Measurements from ENCODE around the gene ISG20. TPM values are rescaled to one million over a fixed set of nuclear protein-coding genes. Genes with fewer than 3 reads are reported as not detected.

ISG20 gene
- total and polyA plus RNA-seq, 2 donors = 75.1 to 272 TPM

DNA sequence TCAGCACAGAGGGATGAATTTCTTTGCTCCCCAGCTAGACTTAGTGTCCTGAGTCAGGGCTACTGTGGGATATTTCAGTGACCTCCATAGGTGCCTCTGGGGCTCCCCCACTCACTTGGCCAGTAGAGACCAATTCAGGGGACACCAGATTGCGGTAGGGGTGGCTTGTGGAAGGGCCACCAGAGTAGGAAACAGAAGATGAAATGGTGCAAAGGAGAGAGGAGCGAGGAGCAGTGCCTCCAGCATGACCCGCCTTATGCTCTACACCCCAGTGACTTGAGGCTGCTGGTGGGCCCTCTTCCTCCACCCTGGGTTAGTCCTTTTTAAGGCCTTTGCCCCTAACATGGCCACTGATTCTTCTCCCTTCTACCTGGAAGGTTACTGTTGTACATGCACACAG lies 15.2 kb upstream of the ISG20 start:
- H3K9me3 ChIP-seq (ENCODE audit: control insufficient read depth in 2 of 2, insufficient read depth in 1 of 2, low read length in 1 of 2) = peaks cover 0 to 3% of the 10 kb centered on the region in 2 donors
- WGBS = 100% methylated on average over 3 of the region's 3 CpGs
- no peak for DNase-seq (ENCODE audit: low read depth in 6 of 9, low spot score in 9 of 9)
- H3K27me3 ChIP-seq (ENCODE audit: control insufficient read depth in 2 of 2, insufficient read depth in 1 of 2, low read length in 1 of 2) = no peaks in the 10 kb centered on the region
- H3K27ac ChIP-seq (ENCODE audit: low read depth in 1 of 2, low read length in 1 of 2) = peak overlapping the region; percentile 46 to 67
- peaks cover 10 to 19% of the 10 kb centered on the region in 2 donors for H3K36me3 ChIP-seq (ENCODE audit: control insufficient read depth in 2 of 2, insufficient read depth in 2 of 2, low read length in 1 of 2)
- peaks cover 52 to 66% of the 10 kb centered on the region in 2 donors for H3K4me1 ChIP-seq (ENCODE audit: control insufficient read depth in 2 of 2, insufficient read depth in 2 of 2, low read length in 2 of 2)
- no peak overlapping the region for H3K4me3 ChIP-seq (ENCODE audit: low read length in 2 of 2)

GRCh38 chr15:88624156-88624970 lies 14.5 kb upstream of the ISG20 start:
- peak overlapping the region; percentile 67 to 85 for H3K27ac ChIP-seq (ENCODE audit: low read depth in 1 of 2, low read length in 1 of 2)
- 52% methylated on average over 19 of the region's 19 CpGs for WGBS
- DNase-seq (ENCODE audit: low read depth in 6 of 9, low spot score in 9 of 9) = peak in 6 of 9 donors; percentile 59 to 87 (median 68)
- H3K27me3 ChIP-seq (ENCODE audit: control insufficient read depth in 2 of 2, insufficient read depth in 1 of 2, low read length in 1 of 2) = no peaks in the 10 kb centered on the region
- peaks cover 59 to 74% of the 10 kb centered on the region in 2 donors for H3K4me1 ChIP-seq (ENCODE audit: control insufficient read depth in 2 of 2, insufficient read depth in 2 of 2, low read length in 2 of 2)
- H3K4me3 ChIP-seq (ENCODE audit: low read length in 2 of 2) = peak overlapping the region; percentile 1 to 21
- H3K36me3 ChIP-seq (ENCODE audit: control insufficient read depth in 2 of 2, insufficient read depth in 2 of 2, low read length in 1 of 2) = peaks cover 14 to 26% of the 10 kb centered on the region in 2 donors
- H3K9me3 ChIP-seq (ENCODE audit: control insufficient read depth in 2 of 2, insufficient read depth in 1 of 2, low read length in 1 of 2) = peaks cover 0 to 3% of the 10 kb centered on the region in 2 donors

DNA sequence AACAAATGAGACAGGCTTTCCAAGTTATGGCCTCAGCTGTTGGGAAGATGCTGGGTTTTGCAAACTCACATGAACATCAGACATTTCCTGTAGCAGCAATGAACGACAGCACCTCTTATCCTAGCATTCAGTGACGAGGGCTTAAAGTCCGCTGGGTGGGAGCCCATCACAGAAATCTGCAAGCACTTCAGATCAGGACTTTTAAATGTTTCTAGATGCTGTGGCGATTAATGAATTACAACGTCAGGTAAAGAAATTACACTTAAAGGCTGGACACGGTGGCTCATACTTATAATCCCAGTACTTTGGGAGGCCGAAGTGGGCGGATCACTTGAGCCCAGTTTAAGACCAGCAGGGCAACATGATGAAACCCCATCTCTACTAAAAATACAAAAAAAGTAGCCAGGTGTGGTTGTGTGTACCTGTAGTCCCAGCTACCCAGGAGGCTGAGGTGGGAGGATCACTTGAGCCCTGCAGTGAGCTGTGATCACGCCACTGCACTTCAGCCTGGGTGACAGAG lies 13.8 kb upstream of the ISG20 start:
- H3K27ac ChIP-seq (ENCODE audit: low read depth in 1 of 2, low read length in 1 of 2) = peak overlapping the region; percentile 67 to 85
- WGBS = 79% methylated on average over 9 of the region's 9 CpGs

DNA sequence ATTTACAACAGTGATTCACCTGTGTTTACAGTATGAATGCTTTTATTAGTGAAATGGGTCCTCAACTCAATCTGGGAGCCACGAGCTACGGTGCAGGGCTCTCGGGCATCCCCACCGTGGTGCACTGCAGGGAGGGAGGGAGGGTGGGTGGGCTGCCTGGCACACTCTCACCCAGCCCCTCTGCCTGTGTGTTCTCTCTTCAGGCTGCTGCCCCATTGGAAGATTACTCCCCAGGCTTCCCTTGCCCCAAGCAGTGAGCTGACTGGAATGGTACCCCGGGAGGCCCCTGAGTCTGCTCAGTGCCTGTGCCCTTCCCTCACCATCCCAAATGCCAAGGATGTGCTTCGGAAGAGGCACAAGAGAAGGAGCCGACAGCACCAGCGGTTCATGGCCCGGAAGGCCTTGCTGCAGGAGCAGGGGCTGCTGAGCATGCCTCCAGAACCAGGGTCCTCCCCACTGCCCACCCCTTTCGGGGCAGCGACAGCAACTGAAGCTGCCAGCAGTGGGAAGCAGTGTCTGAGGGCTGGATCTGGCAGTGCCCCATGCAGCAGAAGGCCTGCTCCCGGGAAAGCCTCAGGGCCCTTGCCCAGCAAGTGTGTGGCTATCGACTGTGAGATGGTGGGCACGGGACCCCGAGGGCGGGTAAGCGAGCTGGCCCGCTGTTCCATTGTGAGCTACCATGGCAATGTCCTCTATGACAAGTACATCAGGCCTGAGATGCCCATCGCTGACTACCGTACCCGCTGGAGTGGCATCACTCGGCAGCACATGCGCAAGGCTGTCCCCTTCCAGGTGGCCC lies 12.7 kb upstream of the ISG20 start:
- WGBS = 95% methylated on average over 23 of the region's 23 CpGs
- H3K27ac ChIP-seq (ENCODE audit: low read depth in 1 of 2, low read length in 1 of 2) = peak overlapping the region; percentile 92 to 96
- no peak for DNase-seq (ENCODE audit: low read depth in 6 of 9, low spot score in 9 of 9)

More for the DNA sequence above, 13.8 kb upstream of the ISG20 start:
- peak in 3 of 9 donors; percentile 60 to 86 (median 61) for DNase-seq (ENCODE audit: low read depth in 6 of 9, low spot score in 9 of 9)
- Histone ChIP-seq H3K4me3 (ENCODE audit: low read length in 2 of 2) (no peak overlapping the region), H3K9me3 (ENCODE audit: control insufficient read depth in 2 of 2, insufficient read depth in 1 of 2, low read length in 1 of 2) (peaks cover 0 to 6% of the 10 kb centered on the region in 2 donors), H3K36me3 (ENCODE audit: control insufficient read depth in 2 of 2, insufficient read depth in 2 of 2, low read length in 1 of 2) (peaks cover 21 to 33% of the 10 kb centered on the region in 2 donors), H3K27me3 (ENCODE audit: control insufficient read depth in 2 of 2, insufficient read depth in 1 of 2, low read length in 1 of 2) (no peaks in the 10 kb centered on the region), H3K4me1 (ENCODE audit: control insufficient read depth in 2 of 2, insufficient read depth in 2 of 2, low read length in 2 of 2) (peaks cover 65 to 80% of the 10 kb centered on the region in 2 donors)

DNA sequence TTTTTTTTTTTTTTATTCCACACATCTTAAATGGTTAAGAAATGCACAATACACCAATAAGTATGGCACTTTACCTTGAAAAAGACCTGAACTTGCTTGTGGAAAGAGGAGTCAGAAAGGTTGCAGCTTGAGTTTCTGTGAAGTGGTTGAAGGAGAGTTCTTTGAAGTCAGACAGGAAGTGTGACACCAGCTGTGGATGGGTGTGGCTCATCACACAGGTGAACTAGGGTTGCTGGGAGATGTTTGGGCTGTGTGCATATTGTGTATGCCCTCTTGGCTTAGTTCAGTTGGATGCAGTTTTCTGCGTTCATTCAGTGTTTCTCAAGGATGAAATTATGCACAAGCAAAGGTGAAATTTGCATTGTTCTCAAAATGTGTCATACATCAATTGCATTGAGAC lies 11.4 kb upstream of the ISG20 start:
- H3K36me3 ChIP-seq (ENCODE audit: control insufficient read depth in 2 of 2, insufficient read depth in 2 of 2, low read length in 1 of 2) = peaks cover 39 to 47% of the 10 kb centered on the region in 2 donors
- 35% methylated on average over 1 of the region's 1 CpG for WGBS
- DNase-seq (ENCODE audit: low read depth in 6 of 9, low spot score in 9 of 9) = peak; percentile 82 to 98 (median 93)
- H3K9me3 ChIP-seq (ENCODE audit: control insufficient read depth in 2 of 2, insufficient read depth in 1 of 2, low read length in 1 of 2) = peaks cover 0 to 6% of the 10 kb centered on the region in 2 donors
- H3K4me3 ChIP-seq (ENCODE audit: low read length in 2 of 2) = peak overlapping the region in 1 of 2 donors; percentile 40
- peaks cover 78 to 91% of the 10 kb centered on the region in 2 donors for H3K4me1 ChIP-seq (ENCODE audit: control insufficient read depth in 2 of 2, insufficient read depth in 2 of 2, low read length in 2 of 2)
- H3K27me3 ChIP-seq (ENCODE audit: control insufficient read depth in 2 of 2, insufficient read depth in 1 of 2, low read length in 1 of 2) = no peaks in the 10 kb centered on the region
- peak overlapping the region; percentile 92 to 96 for H3K27ac ChIP-seq (ENCODE audit: low read depth in 1 of 2, low read length in 1 of 2)

More for the DNA sequence above, 12.7 kb upstream of the ISG20 start:
- H3K27me3 ChIP-seq (ENCODE audit: control insufficient read depth in 2 of 2, insufficient read depth in 1 of 2, low read length in 1 of 2) = no peaks in the 10 kb centered on the region
- peaks cover 32 to 41% of the 10 kb centered on the region in 2 donors for H3K36me3 ChIP-seq (ENCODE audit: control insufficient read depth in 2 of 2, insufficient read depth in 2 of 2, low read length in 1 of 2)
- no peak overlapping the region for H3K4me3 ChIP-seq (ENCODE audit: low read length in 2 of 2)
- peaks cover 70 to 87% of the 10 kb centered on the region in 2 donors for H3K4me1 ChIP-seq (ENCODE audit: control insufficient read depth in 2 of 2, insufficient read depth in 2 of 2, low read length in 2 of 2)
- H3K9me3 ChIP-seq (ENCODE audit: control insufficient read depth in 2 of 2, insufficient read depth in 1 of 2, low read length in 1 of 2) = peaks cover 0 to 6% of the 10 kb centered on the region in 2 donors

- Histone ChIP-seq H3K27me3 (ENCODE audit: control insufficient read depth in 2 of 2, insufficient read depth in 1 of 2, low read length in 1 of 2) (no peaks in the 10 kb centered on the region), H3K4me3 (ENCODE audit: low read length in 2 of 2) (peak overlapping the region in 1 of 2 donors; percentile 40), H3K4me1 (ENCODE audit: control insufficient read depth in 2 of 2, insufficient read depth in 2 of 2, low read length in 2 of 2) (peaks cover 73 to 93% of the 10 kb centered on the region in 2 donors), H3K36me3 (ENCODE audit: control insufficient read depth in 2 of 2, insufficient read depth in 2 of 2, low read length in 1 of 2) (peaks cover 39 to 50% of the 10 kb centered on the region in 2 donors), H3K27ac (ENCODE audit: low read depth in 1 of 2, low read length in 1 of 2) (peak overlapping the region; percentile 92 to 96), H3K9me3 (ENCODE audit: control insufficient read depth in 2 of 2, insufficient read depth in 1 of 2, low read length in 1 of 2) (peaks cover 0 to 6% of the 10 kb centered on the region in 2 donors)
- 97% methylated on average over 5 of the region's 5 CpGs for WGBS
- DNase-seq (ENCODE audit: low read depth in 6 of 9, low spot score in 9 of 9) = no peak
These were observed 10.7 kb upstream of the ISG20 start for GRCh38 chr15:88628018-88628654.

DNA sequence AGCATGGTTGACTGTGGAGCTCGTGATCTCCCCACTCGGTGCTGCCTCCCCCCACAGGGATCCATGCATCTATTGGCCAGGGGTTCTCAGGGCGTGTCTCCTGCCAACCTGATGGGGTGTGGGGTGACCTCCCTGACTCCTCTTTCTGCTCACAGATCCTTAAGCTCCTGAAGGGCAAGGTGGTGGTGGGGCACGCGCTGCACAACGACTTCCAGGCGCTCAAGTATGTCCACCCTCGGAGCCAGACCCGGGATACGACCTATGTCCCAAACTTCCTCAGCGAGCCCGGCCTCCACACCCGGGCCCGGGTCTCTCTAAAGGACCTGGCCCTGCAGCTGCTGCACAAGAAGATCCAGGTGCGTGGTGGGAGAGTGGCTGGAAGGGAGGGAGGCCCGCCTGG lies 9.7 kb upstream of the ISG20 start:
- Histone ChIP-seq H3K27ac (ENCODE audit: low read depth in 1 of 2, low read length in 1 of 2) (no peak overlapping the region), H3K4me1 (ENCODE audit: control insufficient read depth in 2 of 2, insufficient read depth in 2 of 2, low read length in 2 of 2) (peaks cover 78 to 91% of the 10 kb centered on the region in 2 donors), H3K27me3 (ENCODE audit: control insufficient read depth in 2 of 2, insufficient read depth in 1 of 2, low read length in 1 of 2) (no peaks in the 10 kb centered on the region), H3K36me3 (ENCODE audit: control insufficient read depth in 2 of 2, insufficient read depth in 2 of 2, low read length in 1 of 2) (peaks cover 39 to 48% of the 10 kb centered on the region in 2 donors), H3K4me3 (ENCODE audit: low read length in 2 of 2) (no peak overlapping the region), H3K9me3 (ENCODE audit: control insufficient read depth in 2 of 2, insufficient read depth in 1 of 2, low read length in 1 of 2) (peaks cover 0 to 6% of the 10 kb centered on the region in 2 donors)
- 96% methylated on average over 16 of the region's 16 CpGs for WGBS
- no peak for DNase-seq (ENCODE audit: low read depth in 6 of 9, low spot score in 9 of 9)

DNA sequence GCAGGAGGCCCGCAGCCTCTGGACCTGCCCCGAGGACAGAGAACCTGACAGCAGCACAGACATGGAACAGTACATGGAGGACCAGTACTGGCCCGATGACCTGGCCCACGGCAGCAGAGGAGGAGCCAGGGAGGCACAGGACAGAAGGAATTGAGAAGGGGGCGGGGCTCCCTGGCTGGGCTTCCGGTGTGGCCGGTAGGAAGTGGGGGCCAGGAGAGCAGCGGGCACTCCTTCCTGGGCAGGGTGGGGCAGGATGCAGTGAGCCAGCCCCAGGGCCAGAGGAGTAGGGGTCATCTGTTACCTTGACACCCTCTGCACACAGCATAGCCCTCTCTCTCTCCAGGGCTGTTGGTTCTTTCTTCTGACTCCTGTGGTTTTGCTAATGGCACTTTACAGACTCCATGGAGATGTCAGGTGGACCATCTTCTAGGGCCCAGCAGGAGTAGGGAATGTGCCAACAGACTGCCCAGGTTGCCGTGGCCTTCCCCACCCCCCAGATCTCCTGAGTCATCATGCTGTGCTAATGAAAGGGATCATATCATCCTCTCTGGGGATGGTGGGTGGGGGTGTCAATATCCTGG lies 8.6 kb upstream of the ISG20 start:
- no peaks in the 10 kb centered on the region for H3K27me3 ChIP-seq (ENCODE audit: control insufficient read depth in 2 of 2, insufficient read depth in 1 of 2, low read length in 1 of 2)
- H3K27ac ChIP-seq (ENCODE audit: low read depth in 1 of 2, low read length in 1 of 2) = peak overlapping the region in 1 of 2 donors; percentile 68
- H3K4me1 ChIP-seq (ENCODE audit: control insufficient read depth in 2 of 2, insufficient read depth in 2 of 2, low read length in 2 of 2) = peaks cover 77 to 88% of the 10 kb centered on the region in 2 donors
- H3K4me3 ChIP-seq (ENCODE audit: low read length in 2 of 2) = no peak overlapping the region
- 82% methylated on average over 9 of the region's 9 CpGs for WGBS
- peaks cover 39 to 48% of the 10 kb centered on the region in 2 donors for H3K36me3 ChIP-seq (ENCODE audit: control insufficient read depth in 2 of 2, insufficient read depth in 2 of 2, low read length in 1 of 2)
- H3K9me3 ChIP-seq (ENCODE audit: control insufficient read depth in 2 of 2, insufficient read depth in 1 of 2, low read length in 1 of 2) = peaks cover 0 to 6% of the 10 kb centered on the region in 2 donors
- no peak for DNase-seq (ENCODE audit: low read depth in 6 of 9, low spot score in 9 of 9)

All from thymus (tissue), 11 donors.